Tibial nerve (tissue), 4 donors: Measurements from ENCODE around the gene SPOCK1.

Experiments used
- CTCF ChIP-seq, 5 experiments: fragments of 200-600 bp in 3 of 5; fragments of 450-650 bp in 2 of 5; sonication (generic) in 3 of 5; IDR thresholded peaks; one replicate each; pipeline ENCODE4 v1.5.1; 2016 to 2019; ENCODE audit warnings: antibody characterized with exemption in 5 of 5, mild to moderate bottlenecking in 3 of 5, moderate library complexity in 2 of 5
- EP300 ChIP-seq, 2 donors: sonication (generic); formaldehyde crosslinking; IDR thresholded peaks; one replicate each; pipeline ENCODE4 v1.6.1; 2017; ENCODE audit warnings: antibody characterized with exemption in 2 of 2, mild to moderate bottlenecking in 1 of 2

- TF ChIP-seq CTCF (IDR thresholded peaks at IDR 0.05) (no peak), EP300 (IDR thresholded peaks at IDR 0.05) (no peak)
These were observed 356.8 kb downstream of the SPOCK1 start for GRCh38 chr5:137142346-137142745.
